Spleen (tissue), 11 donors: ENCODE results near the gene DRD4. TPM values are rescaled to one million over a fixed set of nuclear protein-coding genes. Genes with fewer than 3 reads are reported as not detected.

Source experiments
- DNase-seq: peaks from one replicate; pipeline ENCODE4 v3.0.0-alpha.2; 2020
- H3K27ac ChIP-seq, 8 donors: fragments of 200-600 bp; sonication (generic) in 7 of 8; 1 replicate in 4 of 8; 2 replicates in 4 of 8; pipeline versions ENCODE4 v1.5.0 to v1.8.0; 2016 to 2021; ENCODE audit warnings: inconsistent platforms in 4 of 8, mild to moderate bottlenecking in 4 of 8, moderate library complexity in 1 of 8
- H3K27me3 ChIP-seq, 7 donors: fragments of 200-600 bp; sonication (generic) in 6 of 7; replicated peaks in 1 of 7; 1 replicate in 4 of 7; 2 replicates in 3 of 7; pipeline versions ENCODE4 v1.5.0 to v1.8.0; 2016 to 2021; ENCODE audit warnings: inconsistent platforms in 3 of 7, mild to moderate bottlenecking in 1 of 7
- H3K36me3 ChIP-seq, 6 donors: fragments of 200-600 bp; sonication (generic) in 5 of 6; 1 replicate in 4 of 6; 2 replicates in 2 of 6; pipeline versions ENCODE4 v1.5.0 to v1.8.0; 2016 to 2021; ENCODE audit warnings: inconsistent platforms in 2 of 6
- H3K4me1 ChIP-seq, 6 donors: fragments of 200-600 bp; sonication (generic) in 5 of 6; 1 replicate in 3 of 6; 2 replicates in 3 of 6; pipeline versions ENCODE4 v1.5.0 to v1.8.0; 2016 to 2021; ENCODE audit warnings: inconsistent platforms in 3 of 6
- H3K4me3 ChIP-seq, 8 donors: fragments of 200-600 bp; sonication (generic) in 7 of 8; 1 replicate in 4 of 8; 2 replicates in 4 of 8; pipeline versions ENCODE4 v1.5.0 to v1.8.0; 2016 to 2021; ENCODE audit warnings: inconsistent platforms in 4 of 8, mild to moderate bottlenecking in 4 of 8, moderate library complexity in 2 of 8
- H3K9me3 ChIP-seq, 8 donors: fragments of 200-600 bp; sonication (generic) in 7 of 8; 1 replicate in 4 of 8; 2 replicates in 4 of 8; pipeline versions ENCODE4 v1.5.0 to v1.8.0; 2016 to 2021; ENCODE audit warnings: inconsistent platforms in 4 of 8
- CTCF ChIP-seq, 11 experiments: fragments of 200-600 bp in 7 of 11; fragments of 450-650 bp in 4 of 11; sonication (generic) in 4 of 11; IDR thresholded peaks in 8 of 11; conservative IDR thresholded peaks in 3 of 11; 1 replicate in 7 of 11; 2 replicates in 4 of 11; pipeline versions ENCODE4 v1.4.0 to v1.8.0; 2016 to 2021; ENCODE audit warnings: antibody characterized with exemption in 11 of 11, inconsistent platforms in 4 of 11, mild to moderate bottlenecking in 1 of 11
- POLR2A ChIP-seq, 3 donors: fragments of 450-650 bp; IDR thresholded peaks; one replicate each; pipeline ENCODE4 v1.5.1; 2017; ENCODE audit warnings: antibody characterized with exemption in 3 of 3, mild to moderate bottlenecking in 1 of 3
- POLR2AphosphoS5 ChIP-seq, 3 donors: sonication (generic); formaldehyde crosslinking; IDR thresholded peaks; one replicate each; pipeline ENCODE4 v1.5.1; 2017; ENCODE audit warnings: antibody characterized with exemption in 3 of 3
- WGBS, 5 donors: extraction: QIAGEN DNeasy Blood & Tissue Kit in 3 of 5; methylation state at CpG; one replicate each; pipeline versions ENCODE4 v1.1.5 to v1.1.7; 2013 to 2018; 5-methylcytosine and 5-hydroxymethylcytosine counted together
- intact Hi-C: fragments of 100-400 bp; cut with DNase I; formaldehyde crosslinking; loops from one replicate; pipeline ENCODE4 v1.15.0; 2023; ENCODE audit warnings: low total_unique reads
- polyA plus RNA-seq, 3 donors: library from polyadenylated mRNA; stranded (reverse); fragments of 200-250 nt; gene quantifications; one replicate each; pipeline ENCODE4 v1.2.1, GENCODE V29; 2013
- total RNA-seq, 7 donors: library from RNA; depleted of rRNA in 3 of 7; stranded (reverse); fragments of >200 nt in 3 of 7; fragmentation: NEBNext Ultra II Directional in 4 of 7; extraction: Animal tissue kit (Norgen Biotek cat#: 25700) in 4 of 7; gene quantifications; one replicate each; pipeline versions ENCODE4 v1.1.0 to v1.2.1, GENCODE V29; 2016 to 2021
- donor health status: healthy with polysubstance abuse.
- donor health status: DM: no; HTN: no; CAD: no; lungs with moderate emphysema.
- donor health status: DM: no; HTN: no; CAD: no.
- donor health status: Bipolar disorder and iron deficiency.
- donor health status: healthy.
- donor health status: DM: no; HTN: no; CAD: no.
- donor health status: DM: yes; HTN: yes; CAD: no.

DRD4 gene
- total and polyA plus RNA-seq, 10 donors = 0.12 to 0.86 (median 0.44) TPM; not detected in 3

DNA sequence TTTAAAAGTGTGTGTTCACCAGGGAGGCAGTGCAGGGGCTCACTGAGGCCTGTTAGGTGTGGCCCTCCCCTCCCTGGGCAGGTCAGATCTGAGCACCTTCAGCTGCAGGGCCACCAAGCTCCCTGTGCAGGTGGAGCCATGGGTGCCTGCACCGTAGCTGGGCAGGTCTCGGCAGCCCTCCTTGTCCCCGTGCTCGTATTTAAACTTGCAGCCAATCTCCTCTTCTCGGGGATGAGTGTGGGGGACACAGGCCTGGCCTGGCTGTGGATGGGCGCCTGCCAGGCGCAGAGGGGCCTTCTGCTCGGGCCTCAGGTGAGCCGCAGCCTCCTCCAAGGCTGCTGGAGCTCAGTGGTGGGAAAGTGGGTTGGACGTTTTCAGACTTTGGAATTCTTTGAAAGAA lies 41.7 kb upstream of the DRD4 start:
- intact Hi-C loops = no loop called here
- Histone ChIP-seq H3K36me3 (peaks cover 6 to 100% (median 95%) of the 10 kb centered on the region in 6 donors), H3K4me3 (no peak overlapping the region), H3K4me1 (no peaks in the 10 kb centered on the region), H3K9me3 (no peaks in the 10 kb centered on the region), H3K27me3 (no peaks in the 10 kb centered on the region), H3K27ac (no peak overlapping the region)
- TF ChIP-seq POLR2AphosphoS5 (IDR thresholded peaks at IDR 0.05) (peak in 1 of 3 donors; percentile 38), CTCF (IDR thresholded peaks at IDR 0.05 in 8 of 11, conservative IDR thresholded peaks at IDR 0.05 in 3 of 11) (no peak)
- 92 to 100% (median 96%) methylated on average over 3 to 10 of the region's 10 CpGs for WGBS, 5 donors
- DNase-seq = no peak

DNA sequence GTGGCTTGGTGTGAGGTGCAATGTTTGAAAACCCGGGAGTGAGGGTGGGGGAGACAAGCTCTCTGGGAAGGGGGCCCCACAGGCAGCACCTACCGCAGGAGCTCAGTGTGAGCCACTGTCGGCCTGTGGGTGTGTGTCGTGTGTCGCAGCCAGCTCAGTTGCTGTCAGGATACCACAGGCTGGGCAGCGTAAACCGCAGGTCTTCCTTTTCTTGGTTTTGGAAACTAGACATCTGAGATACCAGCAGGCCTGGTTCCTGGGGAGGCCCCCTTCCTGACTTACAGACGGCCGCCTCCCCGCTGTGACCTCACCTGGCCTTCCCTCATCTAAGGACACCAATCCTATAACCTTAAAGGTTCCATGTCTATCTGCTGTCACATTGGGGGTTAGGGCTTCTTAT lies 40.7 kb upstream of the DRD4 start:
- intact Hi-C loops = no loop called here
- peaks cover 6 to 100% (median 95%) of the 10 kb centered on the region in 6 donors for H3K36me3 ChIP-seq
- H3K9me3 ChIP-seq = no peaks in the 10 kb centered on the region
- H3K27ac ChIP-seq = no peak overlapping the region
- H3K27me3 ChIP-seq = no peaks in the 10 kb centered on the region
- H3K4me3 ChIP-seq = no peak overlapping the region
- TF ChIP-seq CTCF (IDR thresholded peaks at IDR 0.05 in 8 of 11, conservative IDR thresholded peaks at IDR 0.05 in 3 of 11) (no peak), POLR2A (IDR thresholded peaks at IDR 0.05) (no peak), POLR2AphosphoS5 (IDR thresholded peaks at IDR 0.05) (no peak)
- H3K4me1 ChIP-seq = no peaks in the 10 kb centered on the region
- WGBS, 5 donors = 67 to 82% (median 77%) methylated on average over 9 to 10 of the region's 10 CpGs
- DNase-seq = no peak

GRCh38 chr11:597166-597725 lies 39.8 kb upstream of the DRD4 start:
- H3K36me3 ChIP-seq = peaks cover 6 to 100% (median 96%) of the 10 kb centered on the region in 6 donors
- TF ChIP-seq POLR2A (IDR thresholded peaks at IDR 0.05) (no peak), POLR2AphosphoS5 (IDR thresholded peaks at IDR 0.05) (no peak), CTCF (IDR thresholded peaks at IDR 0.05 in 8 of 11, conservative IDR thresholded peaks at IDR 0.05 in 3 of 11) (no peak)

GRCh38 chr11:598005-598680 lies 38.9 kb upstream of the DRD4 start:
- WGBS, 5 donors = 92 to 94% (median 94%) methylated on average over 24 to 30 of the region's 30 CpGs
- intact Hi-C loops = no loop called here
- Histone ChIP-seq H3K27me3 (no peaks in the 10 kb centered on the region), H3K36me3 (peaks cover 0 to 100% (median 96%) of the 10 kb centered on the region in 6 donors), H3K27ac (no peak overlapping the region), H3K4me3 (no peak overlapping the region), H3K4me1 (no peaks in the 10 kb centered on the region), H3K9me3 (no peaks in the 10 kb centered on the region)
- no peak for DNase-seq
- TF ChIP-seq POLR2A (IDR thresholded peaks at IDR 0.05) = no peak
- TF ChIP-seq POLR2AphosphoS5 (IDR thresholded peaks at IDR 0.05) = peak in 1 of 3 donors; percentile 42
- no peak for TF ChIP-seq CTCF (IDR thresholded peaks at IDR 0.05 in 8 of 11, conservative IDR thresholded peaks at IDR 0.05 in 3 of 11)

More at GRCh38 chr11:597166-597725, 39.8 kb upstream of the DRD4 start:
- no peaks in the 10 kb centered on the region for H3K9me3 ChIP-seq
- intact Hi-C loops = no loop called here
- DNase-seq = no peak
- 94 to 100% (median 95%) methylated on average over 6 to 29 of the region's 29 CpGs for WGBS, 5 donors
- no peak overlapping the region for H3K4me3 ChIP-seq
- H3K27me3 ChIP-seq = no peaks in the 10 kb centered on the region
- no peak overlapping the region for H3K27ac ChIP-seq
- H3K4me1 ChIP-seq = no peaks in the 10 kb centered on the region
